ENCODE measurements around the gene COL26A1. TPM values are rescaled to one million over a fixed set of nuclear protein-coding genes. Genes with fewer than 3 reads are reported as not detected.

COL26A1 gene
- total and polyA plus RNA-seq, 2 experiments from 2014 or later, result 11.6 to 19.1 TPM

DNA sequence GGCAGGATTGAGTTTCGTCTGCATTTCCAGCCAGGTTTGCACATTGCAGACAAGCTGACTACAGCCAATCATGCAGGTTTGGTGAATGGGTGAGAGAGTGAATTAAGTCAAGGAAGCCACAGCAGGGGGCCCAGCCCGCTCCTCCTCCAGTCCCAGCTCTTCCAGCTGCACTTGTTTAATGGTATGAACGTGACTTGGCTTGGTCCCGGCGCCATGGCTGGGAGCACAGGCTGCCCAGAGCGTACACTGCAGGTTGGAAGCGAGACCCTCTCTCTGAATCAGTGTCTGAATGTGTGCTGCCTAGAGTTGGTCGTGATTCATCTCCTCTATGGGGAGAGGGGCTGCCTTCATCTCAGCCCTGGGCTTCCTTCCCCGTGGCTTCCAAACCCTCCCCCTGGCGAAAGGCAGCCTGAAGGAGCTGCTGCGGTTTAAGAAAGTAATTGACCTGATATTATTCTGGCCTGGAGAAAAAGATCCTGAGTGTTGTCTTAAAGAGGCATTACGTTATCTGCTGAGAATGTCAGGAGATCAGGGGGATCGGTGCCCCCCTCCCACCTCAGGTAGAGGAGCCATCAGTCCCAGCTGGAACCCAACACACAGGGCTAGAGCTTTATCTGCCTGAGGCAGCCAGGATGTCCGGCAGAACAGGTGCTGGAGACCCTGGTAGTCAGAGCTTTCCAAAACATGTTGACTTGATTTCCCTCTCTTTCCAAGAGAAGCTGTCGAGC is 132.1 kb downstream of the COL26A1 start:
- WGBS (ENCODE audit: low lambda C conversion rate, missing lambda C conversion rate), result 46% methylated on average over 15 of the region's 15 CpGs
- no peaks in the 10 kb centered on the region for H3K4me1 ChIP-seq (ENCODE audit: insufficient read depth)
- no peaks in the 10 kb centered on the region for H3K36me3 ChIP-seq (replicated peaks; ENCODE audit: insufficient read depth, low read depth)
- TF ChIP-seq EZH2phosphoT487 (IDR thresholded peaks at IDR 0.05; ENCODE audit: low read depth, severe bottlenecking, unreplicated experiment) (no peak), EZH2 (IDR thresholded peaks at IDR 0.05; ENCODE audit: borderline replicate concordance) (no peak)
- TF ChIP-seq, protein P1, sequence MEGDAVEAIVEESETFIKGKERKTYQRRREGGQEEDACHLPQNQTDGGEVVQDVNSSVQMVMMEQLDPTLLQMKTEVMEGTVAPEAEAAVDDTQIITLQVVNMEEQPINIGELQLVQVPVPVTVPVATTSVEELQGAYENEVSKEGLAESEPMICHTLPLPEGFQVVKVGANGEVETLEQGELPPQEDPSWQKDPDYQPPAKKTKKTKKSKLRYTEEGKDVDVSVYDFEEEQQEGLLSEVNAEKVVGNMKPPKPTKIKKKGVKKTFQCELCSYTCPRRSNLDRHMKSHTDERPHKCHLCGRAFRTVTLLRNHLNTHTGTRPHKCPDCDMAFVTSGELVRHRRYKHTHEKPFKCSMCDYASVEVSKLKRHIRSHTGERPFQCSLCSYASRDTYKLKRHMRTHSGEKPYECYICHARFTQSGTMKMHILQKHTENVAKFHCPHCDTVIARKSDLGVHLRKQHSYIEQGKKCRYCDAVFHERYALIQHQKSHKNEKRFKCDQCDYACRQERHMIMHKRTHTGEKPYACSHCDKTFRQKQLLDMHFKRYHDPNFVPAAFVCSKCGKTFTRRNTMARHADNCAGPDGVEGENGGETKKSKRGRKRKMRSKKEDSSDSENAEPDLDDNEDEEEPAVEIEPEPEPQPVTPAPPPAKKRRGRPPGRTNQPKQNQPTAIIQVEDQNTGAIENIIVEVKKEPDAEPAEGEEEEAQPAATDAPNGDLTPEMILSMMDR (IDR thresholded peaks at IDR 0.05; ENCODE audit: poor library complexity), result no peak
- no peak overlapping the region for H3K4me2 ChIP-seq
- no peak for DNase-seq (ENCODE audit: low spot score)
- H3K27me3 ChIP-seq, result no peaks in the 10 kb centered on the region
- H3K4me3 ChIP-seq, result no peak overlapping the region
- no peaks in the 10 kb centered on the region for H3K79me2 ChIP-seq
- H4K20me1 ChIP-seq (ENCODE audit: insufficient read depth, poor library complexity, severe bottlenecking), result no peaks in the 10 kb centered on the region
- no peaks in the 10 kb centered on the region for H3K9me2 ChIP-seq (replicated peaks; ENCODE audit: insufficient read depth)
- no peaks in the 10 kb centered on the region for H3K9me3 ChIP-seq (ENCODE audit: low read depth)
- no peak overlapping the region for H3K27ac ChIP-seq
- H2AFZ ChIP-seq, result no peak overlapping the region

DNA sequence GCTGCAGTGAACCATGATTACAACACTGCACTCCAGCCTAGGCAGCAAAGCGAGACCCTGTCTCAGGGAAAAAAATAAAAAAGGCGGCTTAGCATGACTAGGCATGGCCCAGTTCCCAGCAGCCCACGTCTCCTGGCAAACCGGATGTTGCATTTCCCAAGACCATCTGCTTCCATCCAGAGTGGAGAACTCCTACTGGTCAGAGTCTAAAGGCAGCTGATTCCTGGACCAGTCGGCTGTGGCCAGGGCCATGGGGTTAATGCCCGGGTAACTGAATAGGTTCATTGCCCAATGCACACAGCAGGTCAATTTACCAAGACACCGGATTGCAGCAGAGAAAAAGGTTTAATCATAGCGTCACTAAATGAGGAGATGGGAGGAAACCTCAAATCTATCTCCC is 133.3 kb downstream of the COL26A1 start:
- no peaks in the 10 kb centered on the region for H3K9me3 ChIP-seq (ENCODE audit: low read depth)
- 84% methylated on average over 8 of the region's 8 CpGs for WGBS (ENCODE audit: low lambda C conversion rate, missing lambda C conversion rate)
- H3K4me2 ChIP-seq, result no peak overlapping the region
- no peaks in the 10 kb centered on the region for H4K20me1 ChIP-seq (ENCODE audit: insufficient read depth, poor library complexity, severe bottlenecking)
- DNase-seq (ENCODE audit: low spot score), result no peak
- no peaks in the 10 kb centered on the region for H3K27me3 ChIP-seq
- TF ChIP-seq, protein P1 (IDR thresholded peaks at IDR 0.05; ENCODE audit: poor library complexity), result no peak
- TF ChIP-seq EZH2 (IDR thresholded peaks at IDR 0.05; ENCODE audit: borderline replicate concordance) (no peak), EZH2phosphoT487 (IDR thresholded peaks at IDR 0.05; ENCODE audit: low read depth, severe bottlenecking, unreplicated experiment) (no peak)
- no peaks in the 10 kb centered on the region for H3K79me2 ChIP-seq
- H3K27ac ChIP-seq, result no peak overlapping the region
- H3K4me3 ChIP-seq, result no peak overlapping the region
- no peaks in the 10 kb centered on the region for H3K9me2 ChIP-seq (replicated peaks; ENCODE audit: insufficient read depth)
- H2AFZ ChIP-seq, result no peak overlapping the region
- H3K36me3 ChIP-seq (replicated peaks; ENCODE audit: insufficient read depth, low read depth), result no peaks in the 10 kb centered on the region
- no peaks in the 10 kb centered on the region for H3K4me1 ChIP-seq (ENCODE audit: insufficient read depth)

DNA sequence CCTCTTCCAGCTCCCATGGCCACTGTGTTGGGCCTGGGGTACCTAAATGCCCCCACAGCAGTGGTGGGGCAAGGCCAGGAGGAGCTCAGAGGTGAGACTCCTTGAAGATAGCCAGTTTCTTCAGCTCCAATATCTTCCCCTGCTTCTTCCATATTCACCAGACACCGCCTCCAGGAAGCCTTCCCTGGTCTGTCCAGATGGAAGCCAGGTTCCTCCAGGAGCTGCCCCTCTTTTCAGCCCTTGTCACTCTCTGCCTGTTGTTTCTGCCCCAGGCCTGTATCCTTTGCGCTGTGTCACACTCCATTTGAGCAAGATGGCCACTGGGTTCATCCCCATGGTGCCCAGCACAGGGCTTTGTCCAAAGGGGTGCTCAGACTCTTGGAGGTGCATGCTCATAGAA is 138.7 kb downstream of the COL26A1 start:
- no peaks in the 10 kb centered on the region for H3K9me2 ChIP-seq (replicated peaks; ENCODE audit: insufficient read depth)
- 94% methylated on average over 2 of the region's 2 CpGs for WGBS (ENCODE audit: low lambda C conversion rate, missing lambda C conversion rate)
- H3K27me3 ChIP-seq, result no peaks in the 10 kb centered on the region
- no peaks in the 10 kb centered on the region for H3K4me1 ChIP-seq (ENCODE audit: insufficient read depth)
- H2AFZ ChIP-seq, result no peak overlapping the region
- no peaks in the 10 kb centered on the region for H3K79me2 ChIP-seq
- no peaks in the 10 kb centered on the region for H4K20me1 ChIP-seq (ENCODE audit: insufficient read depth, poor library complexity, severe bottlenecking)
- TF ChIP-seq EZH2 (IDR thresholded peaks at IDR 0.05; ENCODE audit: borderline replicate concordance), result no peak
- TF ChIP-seq, protein P1 (IDR thresholded peaks at IDR 0.05; ENCODE audit: poor library complexity), result no peak
- H3K9me3 ChIP-seq (ENCODE audit: low read depth), result no peaks in the 10 kb centered on the region
- no peak overlapping the region for H3K27ac ChIP-seq
- DNase-seq (ENCODE audit: low spot score), result no peak
- H3K4me2 ChIP-seq, result no peak overlapping the region
- H3K4me3 ChIP-seq, result no peak overlapping the region
- no peaks in the 10 kb centered on the region for H3K36me3 ChIP-seq (replicated peaks; ENCODE audit: insufficient read depth, low read depth)
